MCF 10A (cell line): ENCODE measurements around the gene TAF1C. TPM values are rescaled to one million over a fixed set of nuclear protein-coding genes. Genes with fewer than 3 reads are reported as not detected.
A peak's percentile ranks its signal among the peaks of the same experiment; 100 is the strongest.

ENCODE experiments used
- BruUV-seq: library from RNA; stranded (reverse); fragments of 400-500 nt; replicated peaks from 2 replicates; lab custom pipeline; 2021; lab: Mats Ljungman, UMichigan
- CTCF ChIA-PET: fragments of 300-600 bp; sonication (Branson Sonifier 250); formaldehyde crosslinking; extraction: SDS; loops from one replicate; lab custom pipeline; 2021; ENCODE audit warnings: antibody characterized with exemption, inconsistent platforms; lab: Yijun Ruan, JAX
- POLR2A ChIA-PET: fragments of 300-600, 350-650 bp; sonication (Branson Sonifier 250); formaldehyde crosslinking; extraction: SDS; loops from one replicate; lab custom pipeline; 2020; ENCODE audit warnings: antibody characterized with exemption, inconsistent platforms; lab: Yijun Ruan, JAX
- DNase-seq: peaks from one replicate; pipeline ENCODE4 v3.0.0-alpha.2; 2018; ENCODE audit not compliant: unreplicated experiment
- H3K27ac Mint-ChIP-seq: one replicate; pipeline ENCODE4 v1.8.0; 2022; ENCODE audit warnings: mild to moderate bottlenecking, low read depth, mixed read lengths; ENCODE audit not compliant: unreplicated experiment
- H3K27me3 Mint-ChIP-seq: one replicate; pipeline ENCODE4 v1.8.0; 2022; ENCODE audit warnings: mixed read lengths; ENCODE audit not compliant: insufficient read depth, unreplicated experiment
- H3K36me3 Mint-ChIP-seq: one replicate; pipeline ENCODE4 v1.8.0; 2022; ENCODE audit warnings: mild to moderate bottlenecking, moderate library complexity, mixed read lengths; ENCODE audit not compliant: insufficient read depth, unreplicated experiment
- H3K4me1 Mint-ChIP-seq: one replicate; pipeline ENCODE4 v1.8.0; 2022; ENCODE audit warnings: mixed read lengths; ENCODE audit not compliant: insufficient read depth, unreplicated experiment
- H3K4me3 Mint-ChIP-seq: one replicate; pipeline ENCODE4 v1.8.0; 2022; ENCODE audit warnings: mild to moderate bottlenecking, moderate library complexity, mixed read lengths; ENCODE audit not compliant: unreplicated experiment
- H3K9me3 Mint-ChIP-seq: one replicate; pipeline ENCODE4 v1.8.0; 2022; ENCODE audit warnings: mixed read lengths; ENCODE audit not compliant: unreplicated experiment
- CTCF ChIP-seq: fragments of 200-600 bp; IDR thresholded peaks from one replicate; pipeline ENCODE4 v1.8.0; 2022; ENCODE audit warnings: antibody characterized with exemption, mild to moderate bottlenecking; ENCODE audit not compliant: unreplicated experiment
- intact Hi-C: fragments of 100-400 bp; cut with micrococcal nuclease; formaldehyde crosslinking; loops from 2 replicates; pipeline ENCODE4 v1.14.1; 2022
- total RNA-seq: library from RNA; stranded (reverse); gene quantifications from 2 replicates; pipeline ENCODE4 v1.2.3, GENCODE V29; 2022

TAF1C gene
- total RNA-seq, 1 experiment from 2014 or later = 35.1 TPM

GRCh38 chr16:84178892-84179611 lies 7.8 kb downstream of the TAF1C start:
- H3K4me3 Mint-ChIP-seq = no peak overlapping the region
- H3K27me3 Mint-ChIP-seq = no peaks in the 10 kb centered on the region
- H3K9me3 Mint-ChIP-seq = no peaks in the 10 kb centered on the region
- POLR2A ChIA-PET = interaction anchor here (4.9 kb wide), 1 partner anchor 62 kb away, joined by 45 read pairs; the partner anchor contains the start of gene MBTPS1
- DNase-seq = no peak
- no peak overlapping the region for H3K27ac Mint-ChIP-seq
- intact Hi-C loops = loop anchor here (5.0 to 10.0 kb wide), 2 partner anchors 62 to 224 kb away; partner anchors contain the start of genes MBTPS1 and OSGIN1
- H3K4me1 Mint-ChIP-seq = peaks cover 8% of the 10 kb centered on the region
- CTCF ChIA-PET = interaction anchor here (0.6 to 5.3 kb wide), 6 partner anchors 9 to 256 kb away, joined by 3 to 49 read pairs (median 3); partner anchors contain the start of gene TAF1C
- TF ChIP-seq CTCF = no peak
- no TSS peak for BruUV-seq
- H3K36me3 Mint-ChIP-seq = peaks cover 9% of the 10 kb centered on the region

- peaks cover 6% of the 10 kb centered on the region for H3K36me3 Mint-ChIP-seq
- CTCF ChIA-PET = interaction anchor here (0.6 to 5.3 kb wide), 7 partner anchors 10 to 1431 kb away, joined by 3 to 49 read pairs (median 4); partner anchors contain the start of gene TAF1C
- POLR2A ChIA-PET = interaction anchor here (1.0 to 4.9 kb wide), 3 partner anchors 8 to 61 kb away, joined by 3 to 45 read pairs (median 22); partner anchors contain the start of genes MBTPS1 and TAF1C
- no peak overlapping the region for H3K4me3 Mint-ChIP-seq
- no TSS peak for BruUV-seq
- TF ChIP-seq CTCF = no peak
- H3K4me1 Mint-ChIP-seq = peaks cover 6% of the 10 kb centered on the region
- no peak overlapping the region for H3K27ac Mint-ChIP-seq
- H3K9me3 Mint-ChIP-seq = no peaks in the 10 kb centered on the region
- intact Hi-C loops = loop anchor here (5.0 to 10.0 kb wide), 2 partner anchors 61 to 223 kb away; partner anchors contain the start of genes MBTPS1 and OSGIN1
- DNase-seq = no peak
- H3K27me3 Mint-ChIP-seq = no peaks in the 10 kb centered on the region
Observed at GRCh38 chr16:84178146-84178765, 8.6 kb downstream of the TAF1C start.

DNA sequence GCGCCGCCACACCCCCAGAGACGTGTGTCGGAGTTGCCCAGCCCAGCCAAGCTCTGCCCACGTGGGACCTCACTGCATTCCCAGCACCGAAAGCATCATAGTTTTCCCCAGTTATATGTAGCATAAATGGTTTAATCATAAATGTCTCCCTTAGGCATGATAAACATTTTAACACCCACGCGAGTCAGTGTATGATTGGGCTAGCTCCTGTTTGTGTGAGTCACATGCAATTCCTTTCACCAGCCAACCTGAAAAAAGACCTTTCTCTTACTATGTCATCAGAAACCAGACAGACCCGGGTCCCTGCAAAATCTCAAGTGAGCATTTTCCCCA lies 9.2 kb downstream of the TAF1C start:
- intact Hi-C loops = loop anchor here (5.0 to 10.0 kb wide), 2 partner anchors 60 to 223 kb away; partner anchors contain the start of genes MBTPS1 and OSGIN1
- Mint-ChIP-seq H3K9me3 (no peaks in the 10 kb centered on the region), H3K27me3 (no peaks in the 10 kb centered on the region), H3K4me1 (peaks cover 6% of the 10 kb centered on the region), H3K4me3 (no peak overlapping the region), H3K27ac (peak overlapping the region; percentile 85), H3K36me3 (peaks cover 6% of the 10 kb centered on the region)
- TF ChIP-seq CTCF = no peak
- DNase-seq = peak; percentile 36
- ChIA-PET POLR2A (interaction anchor here (0.6 to 4.9 kb wide), 5 partner anchors 9 to 94 kb away, joined by 3 to 45 read pairs (median 3); partner anchors contain the start of genes MBTPS1 and TAF1C), CTCF (interaction anchor here (0.6 to 5.3 kb wide), 6 partner anchors 10 to 114 kb away, joined by 3 to 49 read pairs (median 5); partner anchors contain the start of gene TAF1C)
- BruUV-seq = no TSS peak
